Measurements from ENCODE around the gene SPDL1. TPM values are rescaled to one million over a fixed set of nuclear protein-coding genes. Genes with fewer than 3 reads are reported as not detected.

Gene SPDL1
- total RNA-seq, 1 experiment from 2014 or later, result 39.2 TPM

DNA sequence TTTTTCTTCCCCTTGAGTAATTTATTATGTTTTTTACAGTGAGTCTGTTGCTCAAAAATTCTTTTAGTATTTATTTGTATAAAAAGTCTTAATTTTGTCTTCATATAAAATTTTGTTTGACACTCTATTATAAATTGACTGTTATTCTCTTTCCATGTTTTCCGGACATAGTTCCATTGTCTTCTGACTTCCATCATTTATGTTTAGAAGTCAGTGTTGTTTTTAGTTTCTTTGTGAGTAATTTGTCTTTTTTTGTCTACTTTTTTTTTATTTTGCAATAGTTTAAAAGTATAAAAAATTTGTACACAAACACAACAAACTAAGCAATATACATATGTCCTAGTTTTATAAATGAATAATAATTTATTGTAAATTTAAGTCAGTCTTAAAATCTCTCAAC lies 25.7 kb upstream of the SPDL1 start:
- Histone ChIP-seq H3K36me3 (ENCODE audit: low read depth) (no peaks in the 10 kb centered on the region), H3K9me3 (ENCODE audit: insufficient read depth, low read depth) (peaks cover 6% of the 10 kb centered on the region; the same call in 1 of the 2 replicates), H2AFZ (no peak overlapping the region), H3K27ac (no peak overlapping the region), H3F3A (ENCODE audit: insufficient read depth, low read depth) (no peaks in the 10 kb centered on the region), H4K20me1 (ENCODE audit: insufficient read depth) (no peaks in the 10 kb centered on the region), H3K27me3 (ENCODE audit: insufficient read depth, low read depth) (peaks cover 38% of the 10 kb centered on the region; the same call in 1 of the 2 replicates), H3K79me2 (ENCODE audit: low read depth) (no peaks in the 10 kb centered on the region), H3K9me2 (ENCODE audit: insufficient read depth) (no peaks in the 10 kb centered on the region), H3K4me2 (no peak overlapping the region), H3K4me1 (replicated peaks; ENCODE audit: insufficient read depth) (no peaks in the 10 kb centered on the region), H3K4me3 (no peak overlapping the region)
- no peak for DNase-seq
- TF ChIP-seq CTCF (conservative IDR thresholded peaks at IDR 0.05) (no peak), EZH2 (IDR thresholded peaks at IDR 0.05; ENCODE audit: low read depth) (no peak)
- intact Hi-C loops (cut with micrococcal nuclease; ENCODE audit: unreplicated experiment), result no loop called here
- no TSS peak for BruUV-seq (replicated peaks)
- ChIA-PET POLR2A (ENCODE audit: unreplicated experiment) (no interaction called here), CTCF (no interaction called here)

- H3K27me3 ChIP-seq (ENCODE audit: insufficient read depth, low read depth), result peaks cover 51% of the 10 kb centered on the region
- no peaks in the 10 kb centered on the region for H4K20me1 ChIP-seq (ENCODE audit: insufficient read depth)
- no peaks in the 10 kb centered on the region for H3K4me1 ChIP-seq (replicated peaks; ENCODE audit: insufficient read depth)
- intact Hi-C loops (cut with micrococcal nuclease; ENCODE audit: unreplicated experiment), result no loop called here
- POLR2A ChIA-PET (ENCODE audit: unreplicated experiment), result no interaction called here
- H2AFZ ChIP-seq, result no peak overlapping the region
- no peak for DNase-seq
- BruUV-seq (replicated peaks), result no TSS peak
- CTCF ChIA-PET, result no interaction called here
- H3K4me2 ChIP-seq, result no peak overlapping the region
- no peaks in the 10 kb centered on the region for H3K36me3 ChIP-seq (ENCODE audit: low read depth)
- peaks cover 9% of the 10 kb centered on the region; the same call in 1 of the 2 replicates for H3K9me3 ChIP-seq (ENCODE audit: insufficient read depth, low read depth)
- H3F3A ChIP-seq (ENCODE audit: insufficient read depth, low read depth), result no peaks in the 10 kb centered on the region
- no peaks in the 10 kb centered on the region for H3K79me2 ChIP-seq (ENCODE audit: low read depth)
- no peak overlapping the region for H3K27ac ChIP-seq
- no peaks in the 10 kb centered on the region for H3K9me2 ChIP-seq (ENCODE audit: insufficient read depth)
- H3K4me3 ChIP-seq, result no peak overlapping the region
- TF ChIP-seq CTCF (conservative IDR thresholded peaks at IDR 0.05), result no peak
- no peak for TF ChIP-seq EZH2 (IDR thresholded peaks at IDR 0.05; ENCODE audit: low read depth)
These were observed 21.7 kb upstream of the SPDL1 start for GRCh38 chr5:169561893-169562292.

DNA sequence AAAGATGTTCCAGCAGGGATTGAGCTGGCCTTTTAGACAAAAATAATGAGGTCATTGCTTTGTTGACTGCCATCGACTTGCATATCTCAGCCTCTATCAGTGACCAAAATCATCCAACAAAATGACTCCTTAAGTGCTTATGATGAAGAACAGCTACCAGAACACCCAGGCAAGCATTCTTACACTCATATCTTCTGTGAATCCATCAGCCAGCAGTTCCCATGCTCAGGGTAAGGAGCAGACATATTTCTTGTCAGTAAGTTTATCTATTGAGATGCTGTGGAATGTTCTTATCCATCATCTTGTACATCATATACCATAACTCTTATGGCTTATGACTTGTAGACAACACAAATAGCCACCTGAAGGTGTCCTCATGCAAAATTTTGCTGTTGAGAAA lies 20.2 kb upstream of the SPDL1 start:
- H3F3A ChIP-seq (ENCODE audit: insufficient read depth, low read depth), result no peaks in the 10 kb centered on the region
- BruUV-seq (replicated peaks), result no TSS peak
- intact Hi-C loops (cut with micrococcal nuclease; ENCODE audit: unreplicated experiment), result no loop called here
- H4K20me1 ChIP-seq (ENCODE audit: insufficient read depth), result no peaks in the 10 kb centered on the region
- H3K9me2 ChIP-seq (ENCODE audit: insufficient read depth), result no peaks in the 10 kb centered on the region
- no peak overlapping the region for H2AFZ ChIP-seq
- no peak overlapping the region for H3K27ac ChIP-seq
- H3K4me1 ChIP-seq (replicated peaks; ENCODE audit: insufficient read depth), result no peaks in the 10 kb centered on the region
- H3K4me3 ChIP-seq, result no peak overlapping the region
- H3K79me2 ChIP-seq (ENCODE audit: low read depth), result no peaks in the 10 kb centered on the region
- TF ChIP-seq CTCF (conservative IDR thresholded peaks at IDR 0.05) (no peak), EZH2 (IDR thresholded peaks at IDR 0.05; ENCODE audit: low read depth) (no peak)
- no peak for DNase-seq
- peaks cover 56% of the 10 kb centered on the region for H3K27me3 ChIP-seq (ENCODE audit: insufficient read depth, low read depth)
- H3K9me3 ChIP-seq (ENCODE audit: insufficient read depth, low read depth), result 0 out of 2 replicates have a peak, but pooled peaks cover 9% of the 10 kb centered on the region
- H3K4me2 ChIP-seq, result no peak overlapping the region
- ChIA-PET POLR2A (ENCODE audit: unreplicated experiment) (no interaction called here), CTCF (no interaction called here)
- H3K36me3 ChIP-seq (ENCODE audit: low read depth), result no peaks in the 10 kb centered on the region

Measured in PC-9 (cell line).